ENCODE data around the gene CNIH3.

Gene CNIH3

GRCh38 chr1:224691148-224691925 is 75.2 kb downstream of the CNIH3 start:
- H3K36me3 Mint-ChIP-seq (ENCODE audit: low read depth): no peaks in the 10 kb centered on the region
- TF ChIP-seq, protein P1, sequence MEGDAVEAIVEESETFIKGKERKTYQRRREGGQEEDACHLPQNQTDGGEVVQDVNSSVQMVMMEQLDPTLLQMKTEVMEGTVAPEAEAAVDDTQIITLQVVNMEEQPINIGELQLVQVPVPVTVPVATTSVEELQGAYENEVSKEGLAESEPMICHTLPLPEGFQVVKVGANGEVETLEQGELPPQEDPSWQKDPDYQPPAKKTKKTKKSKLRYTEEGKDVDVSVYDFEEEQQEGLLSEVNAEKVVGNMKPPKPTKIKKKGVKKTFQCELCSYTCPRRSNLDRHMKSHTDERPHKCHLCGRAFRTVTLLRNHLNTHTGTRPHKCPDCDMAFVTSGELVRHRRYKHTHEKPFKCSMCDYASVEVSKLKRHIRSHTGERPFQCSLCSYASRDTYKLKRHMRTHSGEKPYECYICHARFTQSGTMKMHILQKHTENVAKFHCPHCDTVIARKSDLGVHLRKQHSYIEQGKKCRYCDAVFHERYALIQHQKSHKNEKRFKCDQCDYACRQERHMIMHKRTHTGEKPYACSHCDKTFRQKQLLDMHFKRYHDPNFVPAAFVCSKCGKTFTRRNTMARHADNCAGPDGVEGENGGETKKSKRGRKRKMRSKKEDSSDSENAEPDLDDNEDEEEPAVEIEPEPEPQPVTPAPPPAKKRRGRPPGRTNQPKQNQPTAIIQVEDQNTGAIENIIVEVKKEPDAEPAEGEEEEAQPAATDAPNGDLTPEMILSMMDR (IDR thresholded peaks at IDR 0.05; ENCODE audit: unreplicated experiment in 3 of 3): no peak
- no peak overlapping the region for H3K27ac Mint-ChIP-seq
- H3K4me1 Mint-ChIP-seq: no peaks in the 10 kb centered on the region
- no peaks in the 10 kb centered on the region for H3K9me3 Mint-ChIP-seq
- H3K27me3 Mint-ChIP-seq (ENCODE audit: low read depth): peaks cover 15% of the 10 kb centered on the region
- no peak overlapping the region for H3K4me3 Mint-ChIP-seq

DNA sequence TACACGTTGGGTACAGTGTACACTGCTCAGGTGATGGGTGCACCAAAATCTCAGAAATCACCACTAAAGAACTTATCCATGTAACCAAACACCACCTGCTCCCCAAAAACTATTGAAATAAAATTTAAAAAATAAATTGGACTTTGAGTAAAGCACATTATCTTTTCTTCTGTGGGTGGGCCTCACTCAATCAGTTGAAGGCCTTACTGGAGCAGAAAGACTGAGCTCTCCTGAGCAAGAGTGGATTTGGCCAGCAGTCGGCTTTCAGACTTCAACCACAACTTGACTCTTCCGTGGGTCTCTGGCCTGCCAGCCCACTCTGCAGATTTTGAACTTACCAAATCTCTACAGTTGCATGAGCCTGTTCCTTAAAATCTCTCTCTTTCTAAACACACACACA is 78.9 kb downstream of the CNIH3 start:
- Mint-ChIP-seq H3K4me3 (no peak overlapping the region), H3K27me3 (ENCODE audit: low read depth) (peaks cover 6% of the 10 kb centered on the region), H3K36me3 (ENCODE audit: low read depth) (no peaks in the 10 kb centered on the region), H3K4me1 (no peaks in the 10 kb centered on the region), H3K27ac (no peak overlapping the region), H3K9me3 (no peaks in the 10 kb centered on the region)
- TF ChIP-seq, protein P1 (IDR thresholded peaks at IDR 0.05; ENCODE audit: unreplicated experiment in 3 of 3): no peak

DNA sequence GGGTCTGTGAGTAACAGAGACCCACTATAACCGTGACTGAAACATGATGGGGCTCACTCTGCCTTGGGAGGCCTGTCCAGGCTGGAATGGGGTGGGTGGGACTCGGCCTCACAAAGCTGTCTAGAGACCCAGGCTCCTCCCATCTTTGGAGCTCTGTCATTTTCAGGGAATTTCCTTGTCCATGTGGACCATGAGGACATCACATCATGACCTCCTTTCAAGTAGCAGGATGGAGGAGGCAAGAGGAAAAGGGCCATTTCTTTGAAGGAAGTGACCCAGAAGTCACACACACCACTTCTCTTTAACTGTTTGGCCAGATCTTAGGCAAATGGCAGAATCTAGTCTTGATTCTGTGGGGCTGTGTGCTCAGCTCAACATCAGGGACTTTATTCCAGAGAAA is 79.9 kb downstream of the CNIH3 start:
- no peaks in the 10 kb centered on the region for H3K9me3 Mint-ChIP-seq
- no peak overlapping the region for H3K4me3 Mint-ChIP-seq
- no peaks in the 10 kb centered on the region for H3K36me3 Mint-ChIP-seq (ENCODE audit: low read depth)
- H3K4me1 Mint-ChIP-seq: no peaks in the 10 kb centered on the region
- TF ChIP-seq, protein P1 (IDR thresholded peaks at IDR 0.05; ENCODE audit: unreplicated experiment in 3 of 3): no peak
- H3K27ac Mint-ChIP-seq: no peak overlapping the region
- H3K27me3 Mint-ChIP-seq (ENCODE audit: low read depth): peaks cover 6% of the 10 kb centered on the region

- peaks cover 6% of the 10 kb centered on the region for H3K27me3 Mint-ChIP-seq (ENCODE audit: low read depth)
- TF ChIP-seq, protein P1 (IDR thresholded peaks at IDR 0.05; ENCODE audit: unreplicated experiment in 3 of 3): no peak
- H3K4me1 Mint-ChIP-seq: no peaks in the 10 kb centered on the region
- H3K27ac Mint-ChIP-seq: no peak overlapping the region
- no peak overlapping the region for H3K4me3 Mint-ChIP-seq
- no peaks in the 10 kb centered on the region for H3K9me3 Mint-ChIP-seq
- H3K36me3 Mint-ChIP-seq (ENCODE audit: low read depth): no peaks in the 10 kb centered on the region
Measured at GRCh38 chr1:224696891-224697765, 81.0 kb downstream of the CNIH3 start.

- TF ChIP-seq, protein P1 (IDR thresholded peaks at IDR 0.05; ENCODE audit: unreplicated experiment in 3 of 3): no peak
- Mint-ChIP-seq H3K4me1 (no peaks in the 10 kb centered on the region), H3K36me3 (ENCODE audit: low read depth) (no peaks in the 10 kb centered on the region), H3K27ac (no peak overlapping the region), H3K27me3 (ENCODE audit: low read depth) (peaks cover 6% of the 10 kb centered on the region), H3K4me3 (no peak overlapping the region), H3K9me3 (no peaks in the 10 kb centered on the region)
Measured at GRCh38 chr1:224698015-224698451, 81.9 kb downstream of the CNIH3 start.

All from nephron (organoid).